B cell (primary cell): Measurements from ENCODE around the gene ZFR2. TPM values are rescaled to one million over a fixed set of nuclear protein-coding genes. Genes with fewer than 3 reads are reported as not detected.
A peak's percentile ranks its signal among the peaks of the same experiment; 100 is the strongest.

ENCODE experiments used
- ATAC-seq: fragments of 200-7000 bp; cut with Tn5 transposase; one replicate; pipeline ENCODE4 v1.10.0; 2021; ENCODE audit warnings: low read depth, mild to moderate bottlenecking, moderate number of reproducible peaks, moderate library complexity
- CTCF ChIA-PET: fragments of 350-600 bp; sonication (Branson Sonifier 250); formaldehyde crosslinking; loops from one replicate; lab custom pipeline; 2021; ENCODE audit warnings: antibody characterized with exemption, inconsistent platforms; lab: Charles Lee
- POLR2A ChIA-PET: fragments of 350-600 bp; sonication (Branson Sonifier 250); formaldehyde crosslinking; loops from one replicate; lab custom pipeline; 2021; ENCODE audit warnings: antibody characterized with exemption; lab: Charles Lee
- DNase-seq: peaks from one replicate; pipeline ENCODE4 v3.0.0; 2013
- H2AFZ ChIP-seq: 2 replicates; pipeline ENCODE4 v1.6.1; 2012; ENCODE audit warnings: mild to moderate bottlenecking, low read depth, low read length; ENCODE audit not compliant: insufficient read depth, poor library complexity, severe bottlenecking
- H3K27ac ChIP-seq, 2 donors: 1 replicate in 1 of 2; 2 replicates in 1 of 2; pipeline ENCODE4 v1.5.1; 2012 to 2013; ENCODE audit warnings: low read length in 2 of 2, mild to moderate bottlenecking in 2 of 2, moderate library complexity in 1 of 2
- H3K27me3 ChIP-seq, 4 experiments: fragments of 200-600 bp in 1 of 4; sonication (generic) in 1 of 4; replicated peaks in 1 of 4; 1 replicate in 2 of 4; 2 replicates in 2 of 4; pipeline versions ENCODE4 v1.6.1 to v1.7.0; 2013 to 2016; ENCODE audit warnings: low read length in 3 of 4, mild to moderate bottlenecking in 2 of 4, mixed read lengths in 1 of 4, moderate library complexity in 1 of 4; ENCODE audit not compliant: insufficient read depth in 4 of 4, control insufficient read depth in 3 of 4; ENCODE audit errors: control extremely low read depth in 1 of 4
- H3K36me3 ChIP-seq, 2 experiments: replicated peaks in 1 of 2; 1 replicate in 1 of 2; 2 replicates in 1 of 2; pipeline versions ENCODE4 v1.6.1 to v1.7.1; 2013; ENCODE audit warnings: low read length in 1 of 2; ENCODE audit not compliant: insufficient read depth in 2 of 2, control insufficient read depth in 1 of 2; ENCODE audit errors: control extremely low read depth in 1 of 2, extremely low read depth in 1 of 2
- H3K4me1 ChIP-seq, 2 donors: fragments of 200-600 bp in 1 of 2; sonication (generic) in 1 of 2; 1 replicate in 1 of 2; 2 replicates in 1 of 2; pipeline versions ENCODE4 v1.5.1 to v1.6.1; 2013 to 2017; ENCODE audit warnings: low read length in 2 of 2; ENCODE audit not compliant: control insufficient read depth in 2 of 2, insufficient read depth in 2 of 2
- H3K4me2 ChIP-seq: replicated peaks from 2 replicates; pipeline ENCODE3; 2012; ENCODE audit warnings: mild to moderate bottlenecking, low read depth, low read length; ENCODE audit not compliant: poor library complexity, severe bottlenecking
- H3K4me3 ChIP-seq, 5 experiments: fragments of 200-600 bp in 1 of 5; sonication (generic) in 1 of 5; 1 replicate in 3 of 5; 2 replicates in 2 of 5; pipeline versions ENCODE4 v1.5.1 to v1.7.0; 2011 to 2016; ENCODE audit warnings: low read length in 4 of 5, mild to moderate bottlenecking in 4 of 5, low read depth in 2 of 5, control low read depth in 1 of 5, moderate library complexity in 1 of 5; ENCODE audit not compliant: insufficient read depth in 1 of 5; ENCODE audit errors: control extremely low read depth in 1 of 5, extremely low read depth in 1 of 5
- H3K79me2 ChIP-seq: fragments of 200-600 bp; sonication (generic); one replicate; pipeline ENCODE4 v1.6.0; 2016; ENCODE audit warnings: low read length; ENCODE audit not compliant: control insufficient read depth, insufficient read depth
- H3K9ac ChIP-seq: fragments of 200-600 bp; sonication (generic); 2 replicates; pipeline ENCODE4 v1.6.1; 2017; ENCODE audit warnings: mild to moderate bottlenecking, low read length, moderate library complexity
- H3K9me3 ChIP-seq, 3 donors: one replicate each; pipeline versions ENCODE4 v1.6.1 to v1.7.1; 2013; ENCODE audit warnings: low read length in 2 of 3; ENCODE audit not compliant: control insufficient read depth in 2 of 3, insufficient read depth in 1 of 3; ENCODE audit errors: control extremely low read depth in 1 of 3
- H4K20me1 ChIP-seq: 2 replicates; pipeline ENCODE4 v1.6.0; 2012; ENCODE audit warnings: mild to moderate bottlenecking, low read length; ENCODE audit not compliant: insufficient read depth, control insufficient read depth, poor library complexity, severe bottlenecking
- H3K27ac Mint-ChIP-seq: one replicate; pipeline ENCODE4 v1.8.0; 2021; ENCODE audit warnings: mixed read lengths
- H3K27me3 Mint-ChIP-seq: one replicate; pipeline ENCODE4 v1.8.0; 2021; ENCODE audit warnings: mixed read lengths
- H3K4me1 Mint-ChIP-seq: one replicate; pipeline ENCODE4 v1.8.0; 2021; ENCODE audit warnings: mixed read lengths
- H3K4me3 Mint-ChIP-seq: one replicate; pipeline ENCODE4 v1.8.0; 2021; ENCODE audit warnings: mixed read lengths
- H3K9me3 Mint-ChIP-seq: one replicate; pipeline ENCODE4 v1.8.0; 2022; ENCODE audit warnings: mixed read lengths; ENCODE audit not compliant: insufficient read depth
- CTCF ChIP-seq: fragments of 200-600 bp; IDR thresholded peaks from one replicate; pipeline ENCODE4 v1.8.0; 2022; ENCODE audit warnings: antibody characterized with exemption, mild to moderate bottlenecking
- EZH2 ChIP-seq: IDR thresholded peaks from 2 replicates; pipeline ENCODE4 v1.6.1; 2012; ENCODE audit warnings: borderline replicate concordance, low read depth, mild to moderate bottlenecking, moderate library complexity, low read length; ENCODE audit not compliant: insufficient read depth, poor library complexity, severe bottlenecking
- WGBS: methylation state at CpG from one replicate; pipeline ENCODE4 v1.1.5; 2013; ENCODE audit warnings: missing lambda C conversion rate; ENCODE audit not compliant: insufficient coverage; 5-methylcytosine and 5-hydroxymethylcytosine counted together
- intact Hi-C: fragments of 100-400 bp; cut with micrococcal nuclease; formaldehyde crosslinking; loops from one replicate; pipeline ENCODE4 v1.10.0; 2022
- polyA plus RNA-seq: library from polyadenylated mRNA; depleted of rRNA; stranded (reverse); fragments of >200 nt; gene quantifications from 2 replicates; pipeline ENCODE4 v1.2.3, GENCODE V29; 2012
- total RNA-seq, 2 donors: library from RNA; stranded (reverse); fragments of 120-200 nt in 1 of 2; gene quantifications; 1 replicate in 1 of 2; 2 replicates in 1 of 2; pipeline versions ENCODE4 v1.2.3 to v1.2.4, GENCODE V29; 2013 to 2022

Gene ZFR2
- total and polyA plus RNA-seq, 2 donors (not counting 1 experiment from before 2014, with no cell fraction given): 0.36 to 0.39 TPM

DNA sequence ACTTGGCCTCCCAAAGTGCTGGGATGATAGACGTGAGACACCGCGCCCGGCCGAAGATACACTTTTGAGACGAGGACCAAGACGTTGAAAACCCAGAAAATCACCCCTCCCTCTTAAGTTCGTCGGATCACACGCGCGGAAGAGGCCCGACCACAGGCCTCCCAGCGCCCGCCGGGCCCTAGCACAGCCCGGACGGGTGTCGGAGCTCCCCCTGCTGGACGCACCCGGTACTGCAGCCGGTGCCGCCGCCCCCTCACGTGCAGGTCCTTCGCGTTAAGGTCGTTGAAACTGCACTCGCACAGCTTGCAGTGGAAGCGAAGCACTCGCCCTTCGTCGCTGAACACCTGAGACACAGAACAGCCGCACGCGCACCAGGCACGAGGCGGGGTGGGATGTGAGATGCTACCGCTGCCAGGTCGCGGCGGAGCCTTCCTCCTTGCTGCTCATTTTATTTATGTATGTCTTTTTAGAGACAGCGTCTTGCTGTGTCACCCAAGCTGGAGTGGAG is 46.9 kb downstream of the ZFR2 start:
- H3K4me3 Mint-ChIP-seq: peak overlapping the region; percentile 23
- WGBS: 9% methylated on average over 43 of the region's 43 CpGs
- H3K4me1 Mint-ChIP-seq: peaks cover 13% of the 10 kb centered on the region
- H3K9ac ChIP-seq: no peak overlapping the region
- TF ChIP-seq CTCF: peak; percentile 99
- TF ChIP-seq EZH2: no peak
- intact Hi-C loops: loop anchor here (1.0 to 5.0 kb wide), 3 partner anchors 12 to 155 kb away; partner anchors contain the start of gene APBA3
- peak overlapping the region; percentile 56 for H3K4me2 ChIP-seq
- DNase-seq (peak; percentile 88), ATAC-seq (peak; percentile 94)
- H3K9me3 Mint-ChIP-seq: no peaks in the 10 kb centered on the region
- H3K4me3 ChIP-seq: no peak overlapping the region
- peaks cover 3% of the 10 kb centered on the region for H3K27me3 Mint-ChIP-seq
- no peaks in the 10 kb centered on the region for H3K36me3 ChIP-seq
- peaks cover 6 to 16% of the 10 kb centered on the region in 2 donors for H3K4me1 ChIP-seq
- CTCF ChIA-PET: interaction anchor here (0.8 to 3.3 kb wide), 17 partner anchors 9 to 413 kb away, joined by 3 to 15 read pairs (median 3); partner anchors contain the start of genes APBA3, MRPL54 and TJP3
- H3K79me2 ChIP-seq: no peaks in the 10 kb centered on the region
- H4K20me1 ChIP-seq: no peaks in the 10 kb centered on the region
- H3K27ac ChIP-seq: no peak overlapping the region
- no peaks in the 10 kb centered on the region for H3K9me3 ChIP-seq
- peak overlapping the region; percentile 19 for H2AFZ ChIP-seq
- POLR2A ChIA-PET: interaction anchor here (0.6 kb wide), 1 partner anchor 666 kb away, joined by 4 read pairs; no protein-coding TSS in a partner anchor
- peaks cover 0 to 4% (median 0%) of the 10 kb centered on the region in 4 experiments for H3K27me3 ChIP-seq
- peak overlapping the region; percentile 15 for H3K27ac Mint-ChIP-seq

GRCh38 chr19:3821156-3821555 is 47.7 kb downstream of the ZFR2 start:
- Mint-ChIP-seq H3K9me3 (no peaks in the 10 kb centered on the region), H3K27ac (no peak overlapping the region), H3K27me3 (peaks cover 3% of the 10 kb centered on the region), H3K4me1 (peaks cover 13% of the 10 kb centered on the region), H3K4me3 (no peak overlapping the region)
- TF ChIP-seq CTCF: no peak
- no peak for TF ChIP-seq EZH2
- peaks cover 6 to 16% of the 10 kb centered on the region in 2 donors for H3K4me1 ChIP-seq
- H3K36me3 ChIP-seq: no peaks in the 10 kb centered on the region
- DNase-seq (no peak), ATAC-seq (no peak)
- no peak overlapping the region for H3K4me2 ChIP-seq
- intact Hi-C loops: loop anchor here (5.0 kb wide), 1 partner anchor 154 kb away; no protein-coding TSS in a partner anchor
- H4K20me1 ChIP-seq: no peaks in the 10 kb centered on the region
- POLR2A ChIA-PET: interaction anchor here (0.6 kb wide), 1 partner anchor 666 kb away, joined by 4 read pairs; no protein-coding TSS in a partner anchor
- H3K9me3 ChIP-seq: no peaks in the 10 kb centered on the region
- H3K9ac ChIP-seq: no peak overlapping the region
- H3K4me3 ChIP-seq: no peak overlapping the region
- H3K27me3 ChIP-seq: peaks cover 0 to 4% (median 0%) of the 10 kb centered on the region in 4 experiments
- CTCF ChIA-PET: interaction anchor here (1.0 to 3.3 kb wide), 3 partner anchors 9 to 58 kb away, joined by 3 to 15 read pairs (median 14); partner anchors contain the start of gene MRPL54
- H3K27ac ChIP-seq: no peak overlapping the region
- 97% methylated on average over 20 of the region's 23 CpGs for WGBS
- no peak overlapping the region for H2AFZ ChIP-seq
- no peaks in the 10 kb centered on the region for H3K79me2 ChIP-seq
